Measurements from ENCODE around the gene TXN.

- TF ChIP-seq CTCF (IDR thresholded peaks at IDR 0.05) (no peak), POLR2A (IDR thresholded peaks at IDR 0.05) (no peak)
These were observed 58.0 kb downstream of the TXN start for GRCh38 chr9:110198357-110198756.
